Liver (tissue), 9 donors: Measurements from ENCODE around the gene FAM72B. TPM values are rescaled to one million over a fixed set of nuclear protein-coding genes. Genes with fewer than 3 reads are reported as not detected.
"Not testable (repeated sequence)": the region's sequence is repeated elsewhere in the genome, so short reads cannot be mapped to it uniquely, and the experiment has no call there.

Experiments used
- DNase-seq: peaks from one replicate; pipeline ENCODE4 v3.0.0-alpha.2; 2017; ENCODE audit warnings: low spot score
- H3K27ac ChIP-seq, 2 donors: one replicate each; pipeline ENCODE4 v1.7.0; 2013; ENCODE audit warnings: inconsistent platforms in 2 of 2, low read length in 2 of 2, control low read depth in 1 of 2, low read depth in 1 of 2, mild to moderate bottlenecking in 1 of 2
- H3K27me3 ChIP-seq, 4 donors: one replicate each; pipeline versions ENCODE4 v1.6.1 to v1.7.0; 2013; ENCODE audit warnings: low read length in 3 of 4, inconsistent platforms in 1 of 4, mild to moderate bottlenecking in 1 of 4, moderate library complexity in 1 of 4; ENCODE audit not compliant: control insufficient read depth in 4 of 4, insufficient read depth in 4 of 4
- H3K36me3 ChIP-seq, 4 donors: one replicate each; pipeline versions ENCODE4 v1.6.1 to v1.7.0; 2013; ENCODE audit warnings: low read length in 3 of 4, mild to moderate bottlenecking in 3 of 4, low read depth in 1 of 4, moderate library complexity in 1 of 4; ENCODE audit not compliant: control insufficient read depth in 4 of 4, insufficient read depth in 3 of 4
- H3K4me1 ChIP-seq, 4 donors: one replicate each; pipeline versions ENCODE4 v1.6.1 to v1.7.0; 2013; ENCODE audit warnings: low read length in 3 of 4, mild to moderate bottlenecking in 3 of 4, moderate library complexity in 1 of 4; ENCODE audit not compliant: control insufficient read depth in 4 of 4, insufficient read depth in 4 of 4
- H3K4me3 ChIP-seq, 3 donors: one replicate each; pipeline versions ENCODE4 v1.6.1 to v1.7.0; 2013; ENCODE audit warnings: low read length in 3 of 3, control low read depth in 1 of 3, low read depth in 1 of 3, mild to moderate bottlenecking in 1 of 3
- H3K9ac ChIP-seq, 2 donors: one replicate each; pipeline ENCODE4 v1.7.0; 2013; ENCODE audit warnings: low read length in 2 of 2, mild to moderate bottlenecking in 2 of 2, moderate library complexity in 2 of 2, control low read depth in 1 of 2, low read depth in 1 of 2
- H3K9me3 ChIP-seq, 4 donors: one replicate each; pipeline versions ENCODE4 v1.6.1 to v1.7.0; 2013; ENCODE audit warnings: low read length in 3 of 4; ENCODE audit not compliant: control insufficient read depth in 4 of 4
- WGBS: extraction: QIAGEN DNeasy Blood & Tissue Kit; methylation state at CpG from one replicate; pipeline ENCODE4 v1.1.7; 2013; 5-methylcytosine and 5-hydroxymethylcytosine counted together
- polyA plus RNA-seq, 2 donors: library from polyadenylated mRNA; stranded (reverse) in 1 of 2; unstranded in 1 of 2; fragments of 200-250 nt in 1 of 2; fragments of >200 nt in 1 of 2; fragmentation: Nextera tagmentation in 1 of 2; extraction: Ambion mirVana in 1 of 2; gene quantifications; one replicate each; pipeline versions ENCODE4 v1.2.1 to v1.2.3, GENCODE V29; 2013 to 2015
- total RNA-seq, 2 donors: library from RNA; depleted of rRNA; stranded (reverse); fragments of >200 nt; gene quantifications; one replicate each; pipeline ENCODE4 v1.2.3, GENCODE V29; 2014
- donor health status: healthy.
- donor health status: healthy.
- donor health status: healthy.
- donor health status: healthy.
- donor health status: healthy.

FAM72B gene
- total and polyA plus RNA-seq, 4 donors, result 0.37 to 10.0 (median 0.49) TPM

- H3K27me3 ChIP-seq, H3K9ac ChIP-seq, H3K4me1 ChIP-seq, H3K36me3 ChIP-seq, H3K9me3 ChIP-seq, H3K27ac ChIP-seq, H3K4me3 ChIP-seq, DNase-seq: not testable (repeated sequence)
- WGBS, result 89% methylated on average over 4 of the region's 5 CpGs
These were observed 20.0 kb downstream of the FAM72B start for GRCh38 chr1:121163850-121164757.

GRCh38 chr1:121161199-121161901, 22.8 kb downstream of the FAM72B start:
- not testable (repeated sequence) for H3K4me1 ChIP-seq, H3K27ac ChIP-seq, H3K9me3 ChIP-seq, H3K36me3 ChIP-seq, H3K27me3 ChIP-seq, H3K4me3 ChIP-seq, DNase-seq, H3K9ac ChIP-seq
- 95% methylated on average over 3 of the region's 6 CpGs for WGBS

GRCh38 chr1:121160118-121160517, 24.0 kb downstream of the FAM72B start:
- not testable (repeated sequence) for H3K9me3 ChIP-seq, H3K27me3 ChIP-seq, DNase-seq, H3K4me3 ChIP-seq, H3K36me3 ChIP-seq, H3K4me1 ChIP-seq, H3K9ac ChIP-seq, H3K27ac ChIP-seq
- 89% methylated on average over 2 of the region's 2 CpGs for WGBS

GRCh38 chr1:121157609-121158008, 26.5 kb downstream of the FAM72B start:
- WGBS, result 100% methylated on average over 1 of the region's 2 CpGs
- DNase-seq, result not testable (repeated sequence)

GRCh38 chr1:121156958-121157603, 27.1 kb downstream of the FAM72B start:
- not testable (repeated sequence) for H3K4me3 ChIP-seq, DNase-seq, H3K4me1 ChIP-seq, H3K36me3 ChIP-seq, H3K9ac ChIP-seq, H3K27me3 ChIP-seq, H3K27ac ChIP-seq, H3K9me3 ChIP-seq
- no CpG with 5 or more reads among the region's 4 CpGs for WGBS

More at GRCh38 chr1:121157609-121158008, 26.5 kb downstream of the FAM72B start:
- H3K36me3 ChIP-seq, H3K4me3 ChIP-seq, H3K4me1 ChIP-seq, H3K9ac ChIP-seq, H3K27me3 ChIP-seq, H3K27ac ChIP-seq, H3K9me3 ChIP-seq: not testable (repeated sequence)
